ENCODE measurements around the gene ZRANB2.

The ZRANB2 gene

DNA sequence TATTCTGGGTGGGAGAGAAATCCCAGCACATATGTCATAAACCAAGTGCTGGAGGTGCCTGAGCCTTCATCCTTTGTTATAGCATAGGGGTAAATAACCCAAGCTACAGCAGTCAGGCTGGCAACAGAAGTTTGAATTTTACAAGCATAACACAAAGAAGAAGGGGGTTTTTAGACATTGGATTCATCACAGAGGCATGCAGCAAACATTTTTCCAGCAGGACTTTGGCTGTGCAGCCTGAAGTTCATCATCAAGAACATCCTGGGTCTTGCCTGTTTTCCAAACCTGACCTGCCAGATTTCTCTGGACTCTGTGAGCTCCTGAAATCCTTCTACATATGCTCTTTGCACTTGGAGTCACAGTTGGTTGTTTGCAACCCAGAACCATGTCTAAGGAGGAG lies 49.4 kb downstream of the ZRANB2 start:
- no peak for DNase-seq (ENCODE audit: low read depth, low spot score)
- no peak overlapping the region for H3K27ac ChIP-seq

DNA sequence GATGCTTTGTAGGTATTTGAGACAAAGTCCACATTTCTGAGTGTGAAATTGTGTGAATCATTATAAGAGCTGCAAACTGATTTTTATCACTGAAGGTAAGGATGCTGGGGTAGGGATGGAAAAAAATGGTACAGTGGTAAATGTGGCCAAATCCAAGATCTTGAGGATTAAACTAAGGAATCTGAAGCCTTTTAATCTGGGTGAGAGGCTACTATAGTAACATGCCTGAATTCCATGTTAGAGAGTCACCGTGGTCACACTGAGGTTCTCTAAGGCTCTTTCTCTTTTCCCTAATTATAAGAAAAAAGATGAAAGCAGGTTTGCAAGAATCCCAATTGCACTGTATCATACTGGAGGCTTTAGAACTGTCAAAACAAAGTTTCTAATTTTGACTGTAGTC lies 50.8 kb downstream of the ZRANB2 start:
- no peak overlapping the region for H3K27ac ChIP-seq
- no peak for DNase-seq (ENCODE audit: low read depth, low spot score)

DNA sequence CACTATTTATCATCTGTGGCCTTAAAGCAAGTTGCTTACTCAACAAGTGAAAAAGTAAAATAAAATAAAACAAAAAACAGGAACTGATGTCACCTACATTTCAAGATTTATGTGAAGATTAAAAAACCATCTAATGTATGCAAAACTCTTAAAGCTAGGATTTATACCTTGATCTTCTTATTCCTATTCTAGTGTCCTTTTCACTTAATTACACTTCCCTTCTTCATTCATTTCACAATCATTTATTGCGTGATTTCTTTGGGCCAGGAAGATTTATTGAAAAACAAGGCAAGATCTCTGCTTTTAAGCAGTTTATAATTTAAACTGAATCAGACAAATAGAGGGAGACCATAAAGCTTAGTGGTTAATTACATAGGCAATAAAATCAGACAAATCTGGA lies 51.9 kb downstream of the ZRANB2 start:
- no peak for DNase-seq (ENCODE audit: low read depth, low spot score)
- H3K27ac ChIP-seq = no peak overlapping the region

DNA sequence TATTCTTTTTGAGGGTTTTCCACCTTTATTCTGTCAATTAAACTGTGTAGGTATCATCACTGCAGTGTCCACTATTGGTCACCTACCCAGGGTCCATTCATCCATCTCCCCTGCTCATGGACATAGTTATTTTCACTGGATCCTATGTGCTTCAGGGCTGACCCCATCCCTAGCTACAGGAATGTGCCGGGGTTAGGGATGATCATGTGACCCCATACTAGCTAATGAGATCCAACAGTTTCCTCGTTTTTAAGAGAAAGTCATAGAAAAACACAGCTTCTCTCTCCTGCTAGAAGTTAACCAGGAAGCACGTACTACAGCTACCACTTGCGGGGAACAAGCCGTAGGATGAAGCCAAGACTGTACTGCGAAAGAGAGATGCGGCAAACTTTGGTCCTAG lies 52.8 kb downstream of the ZRANB2 start:
- DNase-seq (ENCODE audit: low read depth, low spot score) = no peak
- no peak overlapping the region for H3K27ac ChIP-seq

DNA sequence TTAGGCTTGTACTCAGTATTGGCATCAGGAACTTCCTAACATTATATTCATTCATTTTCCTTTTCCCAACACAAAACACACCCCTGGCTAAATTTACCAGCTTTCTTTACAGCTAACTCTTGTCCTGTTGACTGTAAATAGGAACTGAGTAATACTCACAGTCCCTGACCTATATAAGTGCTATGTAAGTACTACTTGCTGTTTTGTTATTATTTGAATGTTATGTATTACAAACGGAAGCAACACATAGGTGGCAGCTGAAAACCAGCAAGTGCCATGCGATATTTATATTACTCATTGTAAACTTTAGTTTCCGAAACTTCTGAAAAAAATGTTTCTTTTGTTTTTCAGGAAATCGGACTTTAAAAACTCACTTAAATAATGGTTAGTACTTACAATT lies 54.7 kb downstream of the ZRANB2 start:
- DNase-seq (ENCODE audit: low read depth, low spot score) = no peak
- H3K27ac ChIP-seq = no peak overlapping the region

DNA sequence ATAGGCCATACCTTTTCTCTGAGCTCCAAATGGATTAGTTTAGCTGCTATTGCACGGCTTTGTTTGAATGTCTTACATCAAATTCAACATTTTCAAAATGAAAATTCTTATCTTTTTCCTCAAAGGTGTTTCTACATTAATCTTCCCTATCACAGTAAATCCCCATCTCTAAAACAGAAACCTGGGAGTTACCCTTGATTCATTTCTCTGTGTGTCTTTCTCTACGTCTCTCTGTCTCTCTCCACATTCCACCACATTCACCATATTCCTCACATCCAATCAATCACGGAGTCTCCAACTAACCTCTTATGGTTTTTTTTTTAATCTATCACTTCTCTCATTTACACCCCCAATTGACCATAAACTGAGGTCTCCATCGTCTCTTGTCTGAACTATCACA lies 57.3 kb downstream of the ZRANB2 start:
- H3K27ac ChIP-seq = no peak overlapping the region
- DNase-seq (ENCODE audit: low read depth, low spot score) = no peak

DNA sequence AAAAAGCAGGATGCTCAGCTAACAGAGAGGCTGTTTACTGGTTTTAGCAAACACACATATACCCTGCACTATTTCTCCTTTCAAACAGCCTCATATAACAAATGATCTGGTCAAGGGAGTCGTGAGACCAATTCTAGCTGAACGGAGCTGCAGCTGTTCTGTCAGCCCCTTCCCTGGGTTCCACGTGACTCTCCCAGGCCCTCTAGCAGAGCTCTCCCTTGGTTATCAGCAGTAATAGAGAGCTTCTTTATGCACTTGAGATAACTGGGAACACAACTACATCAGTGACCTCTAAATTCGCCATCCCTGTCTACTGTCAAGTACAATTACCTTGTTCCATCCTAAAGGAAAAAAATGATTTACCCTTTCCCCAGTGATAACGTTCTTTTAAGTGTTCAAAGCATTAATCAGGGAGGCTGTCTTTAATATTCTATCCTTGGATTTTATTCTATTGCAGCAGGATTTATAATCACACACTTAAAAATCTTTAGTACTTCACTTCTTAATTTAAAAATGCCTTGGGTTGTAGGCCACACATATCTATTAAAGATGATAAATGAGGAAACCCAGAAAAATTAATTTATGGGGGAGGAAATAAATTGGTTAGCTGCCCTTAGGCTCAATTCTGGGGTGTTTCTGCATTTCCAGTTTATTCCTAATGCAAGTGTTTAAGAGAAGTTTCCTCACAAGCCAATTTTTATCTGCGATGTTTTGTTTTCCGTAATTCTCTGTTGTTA lies 61.4 kb downstream of the ZRANB2 start:
- H3K27ac ChIP-seq = no peak overlapping the region
- DNase-seq (ENCODE audit: low read depth, low spot score) = no peak

DNA sequence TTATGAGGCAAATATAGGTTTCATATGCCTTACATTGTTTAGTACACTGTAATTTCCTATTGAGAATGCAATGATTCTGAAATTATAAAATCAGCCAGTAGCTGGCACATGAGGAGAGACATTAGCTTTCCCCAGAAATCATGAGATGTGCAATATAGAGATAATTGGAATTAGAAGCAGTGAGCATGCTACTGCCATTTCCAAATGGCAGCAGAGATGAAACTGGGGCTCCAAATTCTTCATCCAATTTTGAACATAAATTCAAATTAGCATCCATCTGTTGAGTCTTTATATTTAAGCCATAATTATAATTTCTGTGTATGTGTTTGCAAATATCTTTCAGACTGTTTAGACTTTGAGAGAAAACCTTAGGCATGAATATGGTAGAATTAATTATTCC lies 62.0 kb downstream of the ZRANB2 start:
- no peak for DNase-seq (ENCODE audit: low read depth, low spot score)

DNA sequence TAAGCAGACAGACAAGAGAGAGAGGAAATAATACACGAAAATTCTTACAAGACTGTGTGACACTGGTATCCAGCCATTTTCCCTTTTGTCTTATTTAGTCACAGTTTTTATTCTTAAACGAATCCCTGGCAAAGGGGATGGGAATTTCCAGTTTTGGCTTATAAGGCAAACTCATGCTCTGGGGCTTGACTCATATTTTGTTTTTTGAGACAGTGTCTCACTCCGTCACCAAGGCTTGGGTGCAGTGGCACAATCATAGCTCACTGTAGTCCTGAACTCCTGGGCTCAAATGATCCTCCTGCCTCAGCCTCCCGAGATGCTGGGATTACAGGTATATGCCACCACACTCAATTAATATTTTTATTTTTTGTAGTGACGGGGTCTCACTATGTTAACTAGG lies 65.1 kb downstream of the ZRANB2 start:
- no peak for DNase-seq (ENCODE audit: low read depth, low spot score)
- H3K27ac ChIP-seq = no peak overlapping the region

More for the DNA sequence above, 62.0 kb downstream of the ZRANB2 start:
- no peak overlapping the region for H3K27ac ChIP-seq

DNA sequence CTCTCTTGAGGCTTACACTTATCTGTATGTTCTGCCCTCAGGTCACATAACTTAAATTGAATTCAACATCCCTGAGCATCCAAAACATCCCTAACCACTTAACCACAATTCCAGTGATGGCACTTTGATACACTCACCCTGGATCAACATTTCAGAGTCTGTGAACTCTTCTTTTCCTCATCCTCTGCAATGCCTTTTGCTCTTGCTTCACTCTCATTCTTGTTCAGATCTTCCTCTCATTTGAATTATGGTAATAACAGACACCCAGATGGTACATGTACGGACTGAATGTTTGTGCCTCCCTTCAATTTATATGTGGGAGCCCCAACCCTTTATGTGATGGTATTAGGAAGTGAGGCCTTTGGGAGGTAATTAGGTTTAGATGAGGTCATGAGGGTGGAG lies 66.7 kb downstream of the ZRANB2 start:
- no peak overlapping the region for H3K27ac ChIP-seq
- DNase-seq (ENCODE audit: low read depth, low spot score) = no peak
